HG02642 (cell line): ENCODE measurements around the gene STXBP6.

Experiments
- ATAC-seq: cut with Tn5 transposase; IDR thresholded peaks from one replicate; pipeline ENCODE4 v1.9.1; 2021; ENCODE audit warnings: mild to moderate bottlenecking; ENCODE audit not compliant: unreplicated experiment, poor library complexity

STXBP6 gene

DNA sequence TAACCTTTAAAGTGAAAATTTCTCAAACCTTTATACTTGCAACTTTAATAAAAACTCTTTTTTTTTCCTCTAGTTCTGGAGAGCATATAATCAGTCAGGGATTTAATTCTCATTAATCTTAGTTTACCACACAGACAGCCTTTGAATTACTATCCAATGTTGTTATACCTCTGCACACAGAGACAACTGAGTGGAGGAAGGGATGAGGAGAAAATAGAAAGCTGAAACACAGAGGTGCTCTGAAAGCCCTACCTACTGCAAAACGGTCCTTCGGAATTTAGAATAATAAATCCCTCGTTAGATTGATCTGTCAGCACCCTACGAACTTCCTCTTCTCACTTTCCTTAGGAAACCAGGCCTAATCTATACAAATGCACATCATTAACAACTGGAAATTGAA lies 122.1 kb downstream of the STXBP6 start:
- ATAC-seq, result no peak

GRCh38 chr14:24925771-24926374 lies 124.1 kb downstream of the STXBP6 start:
- ATAC-seq, result no peak

- ATAC-seq, result no peak
Observed at GRCh38 chr14:24924544-24924943, 125.4 kb downstream of the STXBP6 start.

DNA sequence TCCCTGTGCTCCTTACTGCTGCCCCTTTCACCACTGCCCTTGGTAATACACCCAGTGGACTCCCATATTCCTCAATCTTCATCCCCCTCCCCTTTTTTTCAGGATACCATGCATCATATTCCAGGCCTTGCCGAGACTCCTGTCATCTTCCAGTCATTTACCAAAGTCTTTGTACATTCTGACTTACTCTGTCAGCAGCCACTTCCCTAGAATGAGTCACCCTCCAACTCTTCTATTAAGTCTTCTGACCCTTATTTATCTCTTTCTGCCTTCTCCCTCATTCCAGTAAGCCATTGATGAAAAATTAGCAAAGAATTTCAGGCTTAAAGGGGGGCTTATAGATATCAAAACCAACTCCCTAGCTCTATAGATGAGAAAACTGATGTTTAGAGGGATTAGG lies 128.0 kb downstream of the STXBP6 start:
- no peak for ATAC-seq

DNA sequence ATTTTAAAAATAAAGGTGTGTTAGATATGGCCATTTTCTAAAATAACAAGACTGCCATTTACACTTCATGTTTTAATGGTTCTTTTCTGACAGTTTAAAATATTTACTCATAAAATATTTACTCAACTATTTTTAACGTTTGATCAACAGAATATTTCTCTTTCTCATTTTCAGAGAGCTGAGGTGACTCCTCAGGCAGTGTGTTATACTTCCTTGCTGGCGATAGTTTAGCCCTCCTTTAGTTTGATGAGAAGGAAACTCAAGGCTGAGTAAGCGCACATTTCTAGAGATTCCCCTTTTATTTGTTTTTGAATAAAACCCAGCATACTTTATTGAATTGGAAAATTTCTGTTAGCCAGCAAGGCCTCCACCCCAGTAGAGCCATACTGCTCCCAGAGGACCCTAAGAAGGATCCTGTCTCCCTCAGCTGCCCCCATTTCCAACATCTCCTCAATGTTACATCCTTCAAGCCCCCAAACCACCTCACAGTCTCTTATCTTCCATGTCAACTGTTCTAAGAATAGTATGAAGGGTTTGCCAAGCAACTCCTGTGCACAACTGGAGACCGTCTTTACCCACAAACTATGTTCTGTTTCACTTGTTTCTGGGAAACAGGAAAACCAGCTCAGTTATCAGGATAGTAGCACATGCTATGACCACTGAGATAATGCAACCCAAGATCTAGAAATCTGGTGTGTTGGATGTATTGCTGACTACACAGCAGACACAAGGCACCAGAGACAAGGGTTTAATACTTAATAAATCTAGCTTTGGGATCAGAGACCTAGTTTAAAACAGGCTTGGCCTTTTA lies 129.5 kb downstream of the STXBP6 start:
- no peak for ATAC-seq

- ATAC-seq, result no peak
Observed at GRCh38 chr14:24918822-24919221, 131.1 kb downstream of the STXBP6 start.

DNA sequence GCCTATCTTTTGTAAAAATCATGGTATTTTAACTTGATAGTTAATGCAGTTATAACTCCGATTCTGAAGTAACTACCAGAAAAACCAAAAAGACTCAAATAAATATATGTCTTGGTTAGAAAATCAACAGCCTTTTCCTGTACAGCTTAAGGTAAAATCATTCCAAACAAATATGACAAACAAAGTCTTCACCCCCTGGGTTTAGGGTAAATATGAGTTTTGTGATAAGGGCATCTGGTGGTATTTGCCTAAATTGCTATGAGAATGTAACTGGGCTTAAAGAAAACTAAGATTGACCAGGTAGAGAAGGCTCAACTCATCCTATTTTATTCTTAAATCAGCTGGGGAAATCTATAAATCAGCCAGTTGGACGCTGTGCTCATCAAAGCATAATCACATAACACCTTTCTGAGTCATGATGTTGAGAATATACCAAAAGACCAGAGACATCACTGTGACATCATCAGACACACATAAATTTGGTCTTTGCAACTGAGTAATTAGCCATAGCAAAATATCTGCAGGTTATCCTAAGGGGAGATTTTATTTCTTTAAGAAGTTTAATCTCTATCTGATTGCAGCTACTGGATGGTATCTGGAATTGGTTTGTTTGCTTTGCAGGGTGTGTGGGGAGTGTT lies 133.9 kb downstream of the STXBP6 start:
- no peak for ATAC-seq

DNA sequence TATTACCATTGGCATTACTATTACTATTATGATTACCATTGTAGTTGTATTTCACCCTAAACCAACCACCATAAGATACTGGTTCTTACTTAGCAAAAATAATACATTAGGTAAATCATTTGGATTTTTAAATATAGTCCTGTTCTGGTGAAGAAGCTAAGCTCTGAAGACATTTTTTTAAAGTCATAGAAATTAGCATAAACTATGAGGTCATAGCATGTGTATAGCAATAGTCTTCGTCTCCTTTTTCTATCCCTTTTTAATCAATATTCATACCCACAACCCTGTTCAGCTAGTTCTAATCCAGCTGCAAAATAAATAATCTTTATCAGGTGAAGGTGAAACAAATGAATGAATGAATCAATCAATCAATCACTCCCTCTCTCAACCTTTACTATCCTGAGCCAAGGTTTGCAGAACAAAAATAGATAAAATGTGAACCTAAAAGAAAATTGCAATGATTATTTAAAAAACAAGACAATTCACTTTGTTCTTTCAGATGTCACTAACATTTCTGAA lies 134.5 kb downstream of the STXBP6 start:
- no peak for ATAC-seq

GRCh38 chr14:24913746-24914145 lies 136.2 kb downstream of the STXBP6 start:
- no peak for ATAC-seq

DNA sequence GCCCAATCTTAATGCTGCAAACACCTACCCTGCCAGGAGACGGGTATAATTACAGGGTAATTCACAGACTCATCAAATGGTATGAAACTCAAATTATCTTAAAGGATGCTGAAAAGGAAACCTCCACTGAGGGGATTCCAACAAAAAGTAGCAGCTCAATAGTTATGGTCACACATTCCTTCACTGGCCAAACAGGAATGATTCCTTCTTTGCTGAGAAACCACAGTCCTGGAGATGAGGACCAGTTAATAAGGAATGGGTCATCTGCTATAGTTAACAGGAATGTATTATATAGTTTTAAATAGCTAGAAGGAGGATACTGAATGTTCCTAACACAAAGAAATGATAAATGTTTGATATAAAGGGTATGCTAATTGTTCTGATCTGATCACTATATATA lies 136.9 kb downstream of the STXBP6 start:
- no peak for ATAC-seq

- no peak for ATAC-seq
Observed at GRCh38 chr14:24911324-24912109, 138.4 kb downstream of the STXBP6 start.

DNA sequence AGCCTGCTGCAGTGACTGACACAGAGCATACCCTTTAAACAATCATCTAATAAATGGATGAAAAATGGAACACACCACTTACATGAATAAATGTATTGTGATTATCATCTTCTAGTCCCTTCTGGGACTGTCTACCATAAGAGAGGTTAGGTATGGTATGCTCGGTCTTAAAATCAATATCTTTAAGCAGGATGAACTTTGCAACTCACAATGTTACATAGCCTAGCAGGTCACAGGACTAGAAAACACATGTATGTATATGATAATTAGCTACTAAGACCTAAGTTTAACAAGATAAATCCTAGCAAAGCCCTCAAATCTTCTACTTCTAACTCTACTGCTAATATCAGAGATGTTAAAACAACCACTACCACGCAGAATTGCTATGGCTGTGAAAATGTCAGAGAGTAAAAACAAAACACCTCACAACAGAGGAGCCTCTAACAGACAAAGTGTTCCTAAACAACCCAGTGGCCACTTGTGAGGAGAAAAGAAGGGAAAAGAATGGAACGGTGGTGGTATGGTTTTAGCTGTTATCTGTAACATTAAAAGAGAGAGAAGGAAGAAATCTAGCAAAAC lies 139.4 kb downstream of the STXBP6 start:
- no peak for ATAC-seq

- ATAC-seq, result no peak
Observed at GRCh38 chr14:24909523-24910302, 140.2 kb downstream of the STXBP6 start.

DNA sequence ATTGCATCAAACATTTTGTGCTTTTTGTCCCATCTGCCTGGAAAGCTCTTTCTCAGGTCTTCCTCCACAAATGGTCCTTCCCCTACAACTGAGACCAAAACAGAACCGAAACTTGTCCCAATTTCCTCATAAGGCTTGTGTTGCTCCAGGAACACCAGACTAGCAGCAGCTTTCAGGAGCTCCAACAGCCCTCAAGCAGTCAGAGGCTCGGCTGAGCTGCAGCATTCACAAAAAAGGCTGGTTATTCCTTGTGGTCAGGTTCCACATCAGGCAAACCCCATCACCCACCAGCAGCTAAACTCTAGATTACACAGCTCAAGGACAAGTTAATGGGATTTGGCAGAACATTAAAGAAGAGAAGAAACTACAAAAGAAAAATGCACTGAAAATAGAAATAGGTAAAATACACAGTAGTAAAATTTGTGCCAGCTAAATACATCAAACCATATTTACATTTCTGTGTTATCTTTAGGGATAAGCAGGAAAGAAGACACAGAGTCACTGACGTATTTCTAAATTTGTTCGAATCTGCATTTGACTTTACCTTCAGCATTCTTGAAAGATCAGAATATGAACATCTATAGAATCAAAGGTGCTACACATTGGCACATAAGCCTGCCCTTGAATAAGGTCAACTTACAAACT lies 141.2 kb downstream of the STXBP6 start:
- ATAC-seq, result no peak

DNA sequence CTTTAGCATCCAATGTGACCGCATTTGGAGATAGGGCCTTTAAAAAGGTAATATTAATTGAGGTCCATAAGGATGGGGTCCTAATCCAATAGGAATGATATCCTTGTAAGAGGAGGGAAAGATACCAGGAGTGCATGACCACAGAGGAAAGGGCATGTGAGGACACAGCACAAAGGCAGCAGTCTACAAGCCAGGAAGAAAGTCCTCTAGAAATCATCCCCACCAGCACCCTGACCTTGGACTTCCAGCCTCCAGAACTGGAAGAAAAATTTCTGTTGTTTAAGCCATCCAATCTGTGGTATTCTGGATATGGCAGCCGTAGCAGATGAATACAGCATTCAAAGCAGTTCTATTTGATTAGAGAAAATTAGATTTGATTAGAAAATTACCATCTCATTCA lies 145.4 kb downstream of the STXBP6 start:
- ATAC-seq, result no peak

- no peak for ATAC-seq
Observed at GRCh38 chr14:24903337-24903736, 146.6 kb downstream of the STXBP6 start.

DNA sequence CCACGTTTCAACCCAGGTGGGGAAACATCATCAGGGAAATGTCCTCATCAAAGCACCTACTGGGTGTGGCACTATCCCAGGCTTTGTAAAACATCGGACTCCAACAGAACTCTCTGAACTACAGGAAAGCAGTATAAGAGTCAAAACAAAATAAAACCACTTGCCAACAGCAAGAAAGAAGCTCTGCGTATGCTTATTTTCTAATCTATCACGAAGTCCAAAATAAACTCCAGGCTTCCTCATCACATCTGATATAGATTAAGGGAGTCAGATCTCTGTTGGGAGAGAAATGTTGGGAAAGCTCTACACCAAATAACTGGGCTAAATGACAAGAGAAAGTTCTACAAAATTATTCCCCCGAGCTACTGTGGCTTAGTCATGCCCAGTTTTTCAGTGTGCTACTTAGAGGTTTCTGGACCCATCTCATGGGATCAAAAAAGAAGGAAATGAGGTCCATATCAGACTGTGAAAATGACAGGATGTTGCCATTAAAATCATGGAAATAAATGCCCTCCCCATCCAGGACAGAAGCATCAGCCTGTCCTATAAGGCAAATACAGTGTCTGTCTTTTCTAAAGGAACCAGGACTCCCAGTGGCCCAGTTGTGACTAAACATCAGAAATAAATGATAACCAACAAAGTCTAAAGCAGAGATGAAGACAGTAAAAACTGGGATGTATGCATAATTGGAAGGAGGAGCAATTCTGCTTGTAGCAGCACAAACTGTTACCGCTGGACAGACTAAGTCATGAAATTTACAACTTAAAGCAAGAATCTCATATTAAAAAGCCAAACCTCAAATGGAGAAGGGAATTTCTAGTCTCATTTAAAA lies 149.5 kb downstream of the STXBP6 start:
- ATAC-seq, result no peak

- ATAC-seq, result no peak
Observed at GRCh38 chr14:24897793-24898192, 152.2 kb downstream of the STXBP6 start.
